ENCODE results near the gene DYRK1B.

DNA sequence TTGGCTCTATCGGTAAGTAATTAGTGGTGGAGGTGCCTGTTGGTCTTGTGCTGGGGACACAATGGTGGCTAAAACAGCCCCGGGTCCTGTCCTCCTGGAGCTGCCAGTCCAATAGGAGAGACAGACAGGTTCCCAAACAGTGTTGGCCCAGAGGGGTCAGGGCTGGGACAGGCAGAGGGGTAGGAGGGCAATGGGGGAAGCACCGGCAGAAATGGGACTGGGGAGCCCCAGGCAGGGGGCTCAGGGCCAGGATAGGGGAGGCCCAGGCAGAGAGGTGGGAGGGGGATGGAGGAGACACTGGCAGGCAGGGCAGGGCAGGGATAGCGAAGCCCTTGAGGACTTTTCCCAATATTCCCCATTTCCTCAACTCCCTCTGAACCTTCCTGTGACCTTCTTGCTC, 14.4 kb upstream of the DYRK1B start:
- TF ChIP-seq, protein P1, sequence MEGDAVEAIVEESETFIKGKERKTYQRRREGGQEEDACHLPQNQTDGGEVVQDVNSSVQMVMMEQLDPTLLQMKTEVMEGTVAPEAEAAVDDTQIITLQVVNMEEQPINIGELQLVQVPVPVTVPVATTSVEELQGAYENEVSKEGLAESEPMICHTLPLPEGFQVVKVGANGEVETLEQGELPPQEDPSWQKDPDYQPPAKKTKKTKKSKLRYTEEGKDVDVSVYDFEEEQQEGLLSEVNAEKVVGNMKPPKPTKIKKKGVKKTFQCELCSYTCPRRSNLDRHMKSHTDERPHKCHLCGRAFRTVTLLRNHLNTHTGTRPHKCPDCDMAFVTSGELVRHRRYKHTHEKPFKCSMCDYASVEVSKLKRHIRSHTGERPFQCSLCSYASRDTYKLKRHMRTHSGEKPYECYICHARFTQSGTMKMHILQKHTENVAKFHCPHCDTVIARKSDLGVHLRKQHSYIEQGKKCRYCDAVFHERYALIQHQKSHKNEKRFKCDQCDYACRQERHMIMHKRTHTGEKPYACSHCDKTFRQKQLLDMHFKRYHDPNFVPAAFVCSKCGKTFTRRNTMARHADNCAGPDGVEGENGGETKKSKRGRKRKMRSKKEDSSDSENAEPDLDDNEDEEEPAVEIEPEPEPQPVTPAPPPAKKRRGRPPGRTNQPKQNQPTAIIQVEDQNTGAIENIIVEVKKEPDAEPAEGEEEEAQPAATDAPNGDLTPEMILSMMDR (conservative IDR thresholded peaks at IDR 0.05; ENCODE audit: low read length) = no peak
- TF ChIP-seq EZH2phosphoT487 (IDR thresholded peaks at IDR 0.05; ENCODE audit: borderline replicate concordance, low read depth, low read length) = no peak

Data from OCI-LY7 (cell line).